ENCODE data around the gene LTC4S.

LTC4S gene

GRCh38 chr5:179814090-179814489, 20.3 kb downstream of the LTC4S start:
- H3K4me3 ChIP-seq (ENCODE audit: low read length in 2 of 2): no peak overlapping the region
- no peak overlapping the region for H3K27ac ChIP-seq (ENCODE audit: low read length)
- H3K36me3 ChIP-seq (ENCODE audit: control insufficient read depth in 2 of 2, insufficient read depth in 2 of 2, low read length in 2 of 2): peaks cover 3 to 5% of the 10 kb centered on the region in 2 donors
- no peak overlapping the region for H3K9ac ChIP-seq (ENCODE audit: low read length in 2 of 2)
- no peaks in the 10 kb centered on the region for H3K27me3 ChIP-seq (ENCODE audit: control insufficient read depth in 1 of 2, insufficient read depth in 2 of 2, low read length in 2 of 2)
- H3K4me1 ChIP-seq (ENCODE audit: control insufficient read depth, insufficient read depth, low read length): peaks cover 26% of the 10 kb centered on the region
- no peaks in the 10 kb centered on the region for H3K9me3 ChIP-seq (ENCODE audit: control insufficient read depth in 2 of 2, low read length in 2 of 2)

GRCh38 chr5:179815491-179816249, 21.9 kb downstream of the LTC4S start:
- Histone ChIP-seq H3K27me3 (ENCODE audit: control insufficient read depth in 1 of 2, insufficient read depth in 2 of 2, low read length in 2 of 2) (no peaks in the 10 kb centered on the region), H3K4me3 (ENCODE audit: low read length in 2 of 2) (no peak overlapping the region), H3K27ac (ENCODE audit: low read length) (no peak overlapping the region), H3K9ac (ENCODE audit: low read length in 2 of 2) (no peak overlapping the region), H3K4me1 (ENCODE audit: control insufficient read depth, insufficient read depth, low read length) (peaks cover 41% of the 10 kb centered on the region), H3K36me3 (ENCODE audit: control insufficient read depth in 2 of 2, insufficient read depth in 2 of 2, low read length in 2 of 2) (peaks cover 3 to 5% of the 10 kb centered on the region in 2 donors), H3K9me3 (ENCODE audit: control insufficient read depth in 2 of 2, low read length in 2 of 2) (no peaks in the 10 kb centered on the region)

- Histone ChIP-seq H3K36me3 (ENCODE audit: control insufficient read depth in 2 of 2, insufficient read depth in 2 of 2, low read length in 2 of 2) (peaks cover 3 to 5% of the 10 kb centered on the region in 2 donors), H3K4me1 (ENCODE audit: control insufficient read depth, insufficient read depth, low read length) (peaks cover 44% of the 10 kb centered on the region), H3K4me3 (ENCODE audit: low read length in 2 of 2) (peak overlapping the region; percentile 55 to 69), H3K9me3 (ENCODE audit: control insufficient read depth in 2 of 2, low read length in 2 of 2) (no peaks in the 10 kb centered on the region), H3K9ac (ENCODE audit: low read length in 2 of 2) (peak overlapping the region in 1 of 2 donors; percentile 45), H3K27ac (ENCODE audit: low read length) (no peak overlapping the region), H3K27me3 (ENCODE audit: control insufficient read depth in 1 of 2, insufficient read depth in 2 of 2, low read length in 2 of 2) (no peaks in the 10 kb centered on the region)
These were observed 22.6 kb downstream of the LTC4S start for GRCh38 chr5:179816401-179816795.

GRCh38 chr5:179816796-179817469, 23.1 kb downstream of the LTC4S start:
- Histone ChIP-seq H3K9ac (ENCODE audit: low read length in 2 of 2) (peak overlapping the region; percentile 13 to 45), H3K36me3 (ENCODE audit: control insufficient read depth in 2 of 2, insufficient read depth in 2 of 2, low read length in 2 of 2) (peaks cover 3 to 5% of the 10 kb centered on the region in 2 donors), H3K27ac (ENCODE audit: low read length) (no peak overlapping the region), H3K27me3 (ENCODE audit: control insufficient read depth in 1 of 2, insufficient read depth in 2 of 2, low read length in 2 of 2) (no peaks in the 10 kb centered on the region), H3K4me1 (ENCODE audit: control insufficient read depth, insufficient read depth, low read length) (peaks cover 46% of the 10 kb centered on the region), H3K9me3 (ENCODE audit: control insufficient read depth in 2 of 2, low read length in 2 of 2) (no peaks in the 10 kb centered on the region), H3K4me3 (ENCODE audit: low read length in 2 of 2) (peak overlapping the region; percentile 55 to 69)

- Histone ChIP-seq H3K9ac (ENCODE audit: low read length in 2 of 2) (peak overlapping the region in 1 of 2 donors; percentile 13), H3K36me3 (ENCODE audit: control insufficient read depth in 2 of 2, insufficient read depth in 2 of 2, low read length in 2 of 2) (peaks cover 2 to 3% of the 10 kb centered on the region in 2 donors), H3K27ac (ENCODE audit: low read length) (no peak overlapping the region), H3K27me3 (ENCODE audit: control insufficient read depth in 1 of 2, insufficient read depth in 2 of 2, low read length in 2 of 2) (no peaks in the 10 kb centered on the region), H3K4me3 (ENCODE audit: low read length in 2 of 2) (peak overlapping the region; percentile 35 to 69), H3K9me3 (ENCODE audit: control insufficient read depth in 2 of 2, low read length in 2 of 2) (no peaks in the 10 kb centered on the region), H3K4me1 (ENCODE audit: control insufficient read depth, insufficient read depth, low read length) (peaks cover 51% of the 10 kb centered on the region)
These were observed 23.7 kb downstream of the LTC4S start for GRCh38 chr5:179817470-179817840.

GRCh38 chr5:179817890-179818745, 24.3 kb downstream of the LTC4S start:
- H3K4me3 ChIP-seq (ENCODE audit: low read length in 2 of 2): peak overlapping the region; percentile 49 to 93
- H3K27me3 ChIP-seq (ENCODE audit: control insufficient read depth in 1 of 2, insufficient read depth in 2 of 2, low read length in 2 of 2): no peaks in the 10 kb centered on the region
- no peaks in the 10 kb centered on the region for H3K9me3 ChIP-seq (ENCODE audit: control insufficient read depth in 2 of 2, low read length in 2 of 2)
- peaks cover 4 to 7% of the 10 kb centered on the region in 2 donors for H3K36me3 ChIP-seq (ENCODE audit: control insufficient read depth in 2 of 2, insufficient read depth in 2 of 2, low read length in 2 of 2)
- H3K4me1 ChIP-seq (ENCODE audit: control insufficient read depth, insufficient read depth, low read length): peaks cover 58% of the 10 kb centered on the region
- peak overlapping the region; percentile 99 for H3K27ac ChIP-seq (ENCODE audit: low read length)
- H3K9ac ChIP-seq (ENCODE audit: low read length in 2 of 2): peak overlapping the region; percentile 62 to 63

GRCh38 chr5:179818746-179819295, 25.0 kb downstream of the LTC4S start:
- H3K27me3 ChIP-seq (ENCODE audit: control insufficient read depth in 1 of 2, insufficient read depth in 2 of 2, low read length in 2 of 2): no peaks in the 10 kb centered on the region
- H3K27ac ChIP-seq (ENCODE audit: low read length): peak overlapping the region; percentile 99
- no peaks in the 10 kb centered on the region for H3K9me3 ChIP-seq (ENCODE audit: control insufficient read depth in 2 of 2, low read length in 2 of 2)
- H3K9ac ChIP-seq (ENCODE audit: low read length in 2 of 2): peak overlapping the region; percentile 62 to 95
- H3K4me1 ChIP-seq (ENCODE audit: control insufficient read depth, insufficient read depth, low read length): peaks cover 65% of the 10 kb centered on the region
- peak overlapping the region; percentile 89 to 93 for H3K4me3 ChIP-seq (ENCODE audit: low read length in 2 of 2)
- H3K36me3 ChIP-seq (ENCODE audit: control insufficient read depth in 2 of 2, insufficient read depth in 2 of 2, low read length in 2 of 2): peaks cover 8 to 12% of the 10 kb centered on the region in 2 donors

- peak overlapping the region; percentile 78 to 95 for H3K9ac ChIP-seq (ENCODE audit: low read length in 2 of 2)
- H3K4me1 ChIP-seq (ENCODE audit: control insufficient read depth, insufficient read depth, low read length): peaks cover 72% of the 10 kb centered on the region
- H3K36me3 ChIP-seq (ENCODE audit: control insufficient read depth in 2 of 2, insufficient read depth in 2 of 2, low read length in 2 of 2): peaks cover 15 to 17% of the 10 kb centered on the region in 2 donors
- peak overlapping the region; percentile 99 for H3K27ac ChIP-seq (ENCODE audit: low read length)
- no peaks in the 10 kb centered on the region for H3K27me3 ChIP-seq (ENCODE audit: control insufficient read depth in 1 of 2, insufficient read depth in 2 of 2, low read length in 2 of 2)
- peak overlapping the region; percentile 89 to 93 for H3K4me3 ChIP-seq (ENCODE audit: low read length in 2 of 2)
- H3K9me3 ChIP-seq (ENCODE audit: control insufficient read depth in 2 of 2, low read length in 2 of 2): no peaks in the 10 kb centered on the region
These were observed 25.7 kb downstream of the LTC4S start for GRCh38 chr5:179819296-179820126.

GRCh38 chr5:179820127-179820482, 26.3 kb downstream of the LTC4S start:
- peaks cover 21 to 23% of the 10 kb centered on the region in 2 donors for H3K36me3 ChIP-seq (ENCODE audit: control insufficient read depth in 2 of 2, insufficient read depth in 2 of 2, low read length in 2 of 2)
- H3K9ac ChIP-seq (ENCODE audit: low read length in 2 of 2): peak overlapping the region; percentile 78 to 95
- no peaks in the 10 kb centered on the region for H3K9me3 ChIP-seq (ENCODE audit: control insufficient read depth in 2 of 2, low read length in 2 of 2)
- H3K27me3 ChIP-seq (ENCODE audit: control insufficient read depth in 1 of 2, insufficient read depth in 2 of 2, low read length in 2 of 2): no peaks in the 10 kb centered on the region
- H3K4me3 ChIP-seq (ENCODE audit: low read length in 2 of 2): peak overlapping the region; percentile 89 to 93
- peaks cover 77% of the 10 kb centered on the region for H3K4me1 ChIP-seq (ENCODE audit: control insufficient read depth, insufficient read depth, low read length)
- H3K27ac ChIP-seq (ENCODE audit: low read length): peak overlapping the region; percentile 99
